ENCODE measurements around the gene UBE2E2.
"Not testable (repeated sequence)": the region's sequence is repeated elsewhere in the genome, so short reads cannot be mapped to it uniquely, and the experiment has no call there.

Gene UBE2E2

DNA sequence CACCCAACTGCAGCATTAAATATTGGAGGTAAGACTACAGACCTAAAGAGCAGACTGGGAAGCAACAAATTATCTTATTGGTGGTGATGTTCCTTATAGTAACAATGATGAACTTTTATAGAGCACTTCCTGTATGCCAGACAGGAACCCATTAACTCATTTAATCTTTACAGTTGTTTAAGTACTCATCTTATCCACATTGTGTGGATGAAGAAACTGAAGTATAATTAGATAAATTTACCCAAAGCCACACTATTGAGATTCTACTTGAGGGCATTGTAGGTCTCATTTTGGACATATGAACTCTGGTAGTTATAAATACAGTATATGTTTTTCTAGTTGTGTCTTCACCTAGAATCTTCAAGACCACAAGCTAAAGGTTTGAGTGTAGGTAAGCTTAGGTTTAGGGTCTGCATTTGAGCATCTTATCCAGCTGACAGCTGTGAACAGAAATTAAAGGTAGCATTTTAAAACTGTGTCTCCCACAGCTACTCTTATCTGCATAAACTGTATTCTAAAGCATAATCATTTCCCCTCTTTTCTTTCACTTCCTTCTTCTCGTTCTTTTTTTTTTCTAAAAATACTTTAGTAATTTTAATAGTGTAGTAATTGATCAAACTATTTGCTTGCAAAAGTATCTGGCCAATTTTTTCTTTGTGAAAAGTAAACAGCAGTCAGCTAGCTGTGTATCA, 138.2 kb downstream of the UBE2E2 start:
- H3K9ac ChIP-seq (ENCODE audit: insufficient read length, low read depth) = no peak overlapping the region
- H3K4me3 ChIP-seq (ENCODE audit: insufficient read length, low read depth) = no peak overlapping the region
- TF ChIP-seq YY1 (IDR thresholded peaks at IDR 0.05; ENCODE audit: insufficient read depth, insufficient read length) (no peak), SUZ12 (IDR thresholded peaks at IDR 0.05; ENCODE audit: extremely low read depth, insufficient read depth, insufficient read length) (no peak)
- H3K4me1 ChIP-seq (ENCODE audit: insufficient read depth, insufficient read length) = no peaks in the 10 kb centered on the region
- no peaks in the 10 kb centered on the region for H3K27me3 ChIP-seq (ENCODE audit: insufficient read depth, insufficient read length)
- DNase-seq (ENCODE audit: low read depth, low spot score) = no peak
- H3K36me3 ChIP-seq (ENCODE audit: insufficient read depth, insufficient read length, low read length) = no peaks in the 10 kb centered on the region
- H3K9me3 ChIP-seq (ENCODE audit: insufficient read depth, low read length) = no peaks in the 10 kb centered on the region

GRCh38 chr3:23342343-23342742, 139.2 kb downstream of the UBE2E2 start:
- no peaks in the 10 kb centered on the region for H3K4me1 ChIP-seq (ENCODE audit: insufficient read depth, insufficient read length)
- no peak overlapping the region for H3K4me3 ChIP-seq (ENCODE audit: insufficient read length, low read depth)
- TF ChIP-seq SUZ12 (IDR thresholded peaks at IDR 0.05; ENCODE audit: extremely low read depth, insufficient read depth, insufficient read length) (no peak), ZNF274 (IDR thresholded peaks at IDR 0.05; ENCODE audit: low read depth, low read length) (no peak), YY1 (IDR thresholded peaks at IDR 0.05; ENCODE audit: insufficient read depth, insufficient read length) (no peak)

DNA sequence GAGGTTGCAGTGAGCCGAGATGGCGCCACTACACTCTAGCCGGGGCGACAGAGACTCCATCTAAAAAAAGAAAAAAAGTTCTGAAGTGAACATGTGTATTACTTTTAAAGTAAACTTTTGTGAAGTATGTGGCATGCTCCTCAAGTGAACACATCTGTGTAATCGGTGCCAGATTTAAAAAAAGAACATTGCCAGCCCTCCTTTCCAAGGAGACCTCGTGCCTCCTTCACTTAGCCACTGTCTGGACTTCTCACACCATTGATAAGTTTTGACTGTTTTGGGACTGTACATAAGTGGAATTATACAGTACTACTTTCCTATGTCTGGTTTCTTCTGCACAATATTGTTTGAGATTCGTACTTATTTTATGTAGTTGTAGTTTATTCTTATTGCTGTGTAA, 140.4 kb downstream of the UBE2E2 start:
- no peak overlapping the region for H3K9ac ChIP-seq (ENCODE audit: insufficient read length, low read depth)
- H3K36me3 ChIP-seq (ENCODE audit: insufficient read depth, insufficient read length, low read length) = no peaks in the 10 kb centered on the region
- no peaks in the 10 kb centered on the region for H3K27me3 ChIP-seq (ENCODE audit: insufficient read depth, insufficient read length)
- no peak for TF ChIP-seq SUZ12 (IDR thresholded peaks at IDR 0.05; ENCODE audit: extremely low read depth, insufficient read depth, insufficient read length)
- no peak for TF ChIP-seq ZNF274 (IDR thresholded peaks at IDR 0.05; ENCODE audit: low read depth, low read length)
- TF ChIP-seq YY1 (IDR thresholded peaks at IDR 0.05; ENCODE audit: insufficient read depth, insufficient read length) = no peak
- no peak for DNase-seq (ENCODE audit: low read depth, low spot score)
- no peaks in the 10 kb centered on the region for H3K4me1 ChIP-seq (ENCODE audit: insufficient read depth, insufficient read length)
- peaks cover under 1% of the 10 kb centered on the region; the same call in 1 of the 2 replicates for H3K9me3 ChIP-seq (ENCODE audit: insufficient read depth, low read length)
- no peak overlapping the region for H3K4me3 ChIP-seq (ENCODE audit: insufficient read length, low read depth)

More at GRCh38 chr3:23342343-23342742, 139.2 kb downstream of the UBE2E2 start:
- Histone ChIP-seq H3K9ac (ENCODE audit: insufficient read length, low read depth) (no peak overlapping the region), H3K36me3 (ENCODE audit: insufficient read depth, insufficient read length, low read length) (no peaks in the 10 kb centered on the region), H3K27me3 (ENCODE audit: insufficient read depth, insufficient read length) (no peaks in the 10 kb centered on the region), H3K9me3 (ENCODE audit: insufficient read depth, low read length) (no peaks in the 10 kb centered on the region)
- DNase-seq (ENCODE audit: low read depth, low spot score) = no peak

- Histone ChIP-seq H3K36me3 (ENCODE audit: insufficient read depth, insufficient read length, low read length) (no peaks in the 10 kb centered on the region), H3K9ac (ENCODE audit: insufficient read length, low read depth) (no peak overlapping the region), H3K4me1 (ENCODE audit: insufficient read depth, insufficient read length) (no peaks in the 10 kb centered on the region), H3K27me3 (ENCODE audit: insufficient read depth, insufficient read length) (no peaks in the 10 kb centered on the region), H3K4me3 (ENCODE audit: insufficient read length, low read depth) (no peak overlapping the region), H3K9me3 (ENCODE audit: insufficient read depth, low read length) (peaks cover 11% of the 10 kb centered on the region; the same call in 1 of the 2 replicates)
- TF ChIP-seq SUZ12 (IDR thresholded peaks at IDR 0.05; ENCODE audit: extremely low read depth, insufficient read depth, insufficient read length) = no peak
- no peak for TF ChIP-seq YY1 (IDR thresholded peaks at IDR 0.05; ENCODE audit: insufficient read depth, insufficient read length)
- no peak for TF ChIP-seq ZNF274 (IDR thresholded peaks at IDR 0.05; ENCODE audit: low read depth, low read length)
- no peak for DNase-seq (ENCODE audit: low read depth, low spot score)
These were observed 141.8 kb downstream of the UBE2E2 start for GRCh38 chr3:23344886-23345285.

- not testable (repeated sequence) for H3K9ac ChIP-seq (ENCODE audit: insufficient read length, low read depth); H3K36me3 ChIP-seq (ENCODE audit: insufficient read depth, insufficient read length, low read length); DNase-seq (ENCODE audit: low read depth, low spot score); H3K4me1 ChIP-seq (ENCODE audit: insufficient read depth, insufficient read length); H3K27me3 ChIP-seq (ENCODE audit: insufficient read depth, insufficient read length); H3K4me3 ChIP-seq (ENCODE audit: insufficient read length, low read depth)
- H3K9me3 ChIP-seq (ENCODE audit: insufficient read depth, low read length) = peaks cover 11% of the 10 kb centered on the region; the same call in 1 of the 2 replicates
These were observed 146.3 kb downstream of the UBE2E2 start for GRCh38 chr3:23349444-23349843.

- H3K4me3 ChIP-seq (ENCODE audit: insufficient read length, low read depth) = no peak overlapping the region
- no peaks in the 10 kb centered on the region for H3K27me3 ChIP-seq (ENCODE audit: insufficient read depth, insufficient read length)
- H3K4me1 ChIP-seq (ENCODE audit: insufficient read depth, insufficient read length) = no peaks in the 10 kb centered on the region
- DNase-seq (ENCODE audit: low read depth, low spot score) = no peak
- H3K9ac ChIP-seq (ENCODE audit: insufficient read length, low read depth) = no peak overlapping the region
- no peaks in the 10 kb centered on the region for H3K9me3 ChIP-seq (ENCODE audit: insufficient read depth, low read length)
- TF ChIP-seq SUZ12 (IDR thresholded peaks at IDR 0.05; ENCODE audit: extremely low read depth, insufficient read depth, insufficient read length) = no peak
- TF ChIP-seq YY1 (IDR thresholded peaks at IDR 0.05; ENCODE audit: insufficient read depth, insufficient read length) = no peak
- TF ChIP-seq ZNF274 (IDR thresholded peaks at IDR 0.05; ENCODE audit: low read depth, low read length) = no peak
- no peaks in the 10 kb centered on the region for H3K36me3 ChIP-seq (ENCODE audit: insufficient read depth, insufficient read length, low read length)
These were observed 153.0 kb downstream of the UBE2E2 start for GRCh38 chr3:23356169-23356568.

DNA sequence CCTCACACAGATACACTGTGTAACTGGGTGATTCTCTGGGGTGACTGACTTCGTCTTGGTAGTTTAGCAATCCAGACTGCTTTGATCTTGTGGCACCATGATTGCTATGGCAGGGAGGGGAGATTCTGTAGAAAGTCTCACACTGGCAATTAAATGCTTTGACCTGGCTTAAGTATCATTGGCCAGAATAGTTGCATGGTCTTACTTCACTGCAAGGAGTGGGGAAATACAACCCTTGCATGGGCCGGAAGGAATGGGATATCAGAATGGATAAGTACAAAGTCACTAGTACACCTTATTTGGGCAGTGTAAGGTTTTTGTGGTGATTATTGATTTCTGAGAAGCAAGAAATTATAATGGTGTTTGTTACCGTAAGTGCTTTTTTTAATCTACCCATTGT, 153.8 kb downstream of the UBE2E2 start:
- Histone ChIP-seq H3K9me3 (ENCODE audit: insufficient read depth, low read length) (no peaks in the 10 kb centered on the region), H3K36me3 (ENCODE audit: insufficient read depth, insufficient read length, low read length) (no peaks in the 10 kb centered on the region), H3K4me3 (ENCODE audit: insufficient read length, low read depth) (no peak overlapping the region), H3K27me3 (ENCODE audit: insufficient read depth, insufficient read length) (no peaks in the 10 kb centered on the region), H3K4me1 (ENCODE audit: insufficient read depth, insufficient read length) (no peaks in the 10 kb centered on the region), H3K9ac (ENCODE audit: insufficient read length, low read depth) (no peak overlapping the region)
- no peak for DNase-seq (ENCODE audit: low read depth, low spot score)
- TF ChIP-seq ZNF274 (IDR thresholded peaks at IDR 0.05; ENCODE audit: low read depth, low read length) (no peak), SUZ12 (IDR thresholded peaks at IDR 0.05; ENCODE audit: extremely low read depth, insufficient read depth, insufficient read length) (no peak), YY1 (IDR thresholded peaks at IDR 0.05; ENCODE audit: insufficient read depth, insufficient read length) (no peak)

Data from NT2/D1 (cell line).